Astrocyte (in vitro differentiated cells and primary cell): ENCODE results near the gene ZNF221. TPM values are rescaled to one million over a fixed set of nuclear protein-coding genes. Genes with fewer than 3 reads are reported as not detected.

Source experiments
- DNase-seq: peaks from one replicate; pipeline ENCODE4 v3.0.0-alpha.2; 2010; ENCODE audit warnings: low read depth
- FAIRE-seq: peaks from 2 replicates; lab custom pipeline; 2011; peaks lifted over from hg19 to GRCh38; lab: Jason Lieb, UNC
- H2AFZ ChIP-seq: 2 replicates; pipeline ENCODE4 v1.6.0; 2012; ENCODE audit warnings: low read depth, low read length, inconsistent platforms
- H3K27ac ChIP-seq: 2 replicates; pipeline ENCODE4 v1.5.1; 2011; ENCODE audit warnings: low read depth, low read length, inconsistent platforms
- H3K27me3 ChIP-seq: 2 replicates; pipeline ENCODE4 v1.6.0; 2011; ENCODE audit warnings: low read length, inconsistent platforms; ENCODE audit not compliant: insufficient read depth
- H3K36me3 ChIP-seq: 2 replicates; pipeline ENCODE4 v1.5.1; 2011; ENCODE audit warnings: low read length, inconsistent platforms; ENCODE audit not compliant: insufficient read depth
- H3K4me1 ChIP-seq: 2 replicates; pipeline ENCODE4 v1.5.1; 2011; ENCODE audit warnings: low read length, inconsistent platforms; ENCODE audit not compliant: insufficient read depth
- H3K4me2 ChIP-seq: 2 replicates; pipeline ENCODE4 v1.6.0; 2012; ENCODE audit warnings: low read length, inconsistent platforms
- H3K4me3 ChIP-seq: 2 replicates; pipeline ENCODE4 v1.5.1; 2011; ENCODE audit warnings: low read depth, mild to moderate bottlenecking, low read length, inconsistent platforms; ENCODE audit not compliant: insufficient read depth
- H3K79me2 ChIP-seq: 2 replicates; pipeline ENCODE4 v1.6.0; 2012; ENCODE audit warnings: mild to moderate bottlenecking, low read length, inconsistent platforms; ENCODE audit not compliant: insufficient read depth
- H3K9ac ChIP-seq: 2 replicates; pipeline ENCODE4 v1.6.0; 2012; ENCODE audit warnings: mild to moderate bottlenecking, low read length, inconsistent platforms
- H3K9me3 ChIP-seq: 2 replicates; pipeline ENCODE4 v1.5.1; 2012; ENCODE audit warnings: low read depth, mild to moderate bottlenecking, low read length, inconsistent platforms; ENCODE audit not compliant: insufficient read depth
- H4K20me1 ChIP-seq: 2 replicates; pipeline ENCODE4 v1.6.0; 2012; ENCODE audit warnings: low read length, inconsistent platforms; ENCODE audit not compliant: insufficient read depth
- H3K27ac Mint-ChIP-seq: one replicate; pipeline ENCODE4 v1.8.0; 2021; ENCODE audit warnings: mild to moderate bottlenecking, mixed read lengths; ENCODE audit not compliant: unreplicated experiment
- H3K27me3 Mint-ChIP-seq: one replicate; pipeline ENCODE4 v1.8.0; 2021; ENCODE audit warnings: low read depth, mixed read lengths; ENCODE audit not compliant: unreplicated experiment
- H3K36me3 Mint-ChIP-seq: one replicate; pipeline ENCODE4 v1.8.0; 2021; ENCODE audit warnings: low read depth, mixed read lengths; ENCODE audit not compliant: unreplicated experiment
- H3K4me1 Mint-ChIP-seq: one replicate; pipeline ENCODE4 v1.8.0; 2021; ENCODE audit warnings: low read depth, mixed read lengths; ENCODE audit not compliant: unreplicated experiment
- H3K4me3 Mint-ChIP-seq: one replicate; pipeline ENCODE4 v1.8.0; 2021; ENCODE audit warnings: mild to moderate bottlenecking, moderate library complexity, mixed read lengths; ENCODE audit not compliant: unreplicated experiment
- H3K9me3 Mint-ChIP-seq: one replicate; pipeline ENCODE4 v1.8.0; 2021; ENCODE audit warnings: mild to moderate bottlenecking, mixed read lengths; ENCODE audit not compliant: unreplicated experiment
- EZH2 ChIP-seq: IDR thresholded peaks from 2 replicates; pipeline ENCODE4 v1.6.1; 2012; ENCODE audit warnings: mild to moderate bottlenecking, low read length, inconsistent platforms; ENCODE audit not compliant: insufficient read depth
- total RNA-seq: library from RNA; stranded (reverse); gene quantifications from 2 replicates; pipeline ENCODE4 v1.2.1, GENCODE V29; 2021
- TF ChIP-seq, protein P1 (sequence below): IDR thresholded peaks from 2 replicates; pipeline ENCODE4 v1.5.1; 2011; ENCODE audit warnings: low read depth, mild to moderate bottlenecking, inconsistent platforms, low read length, moderate library complexity; ENCODE audit not compliant: insufficient read depth

The ZNF221 gene
- total RNA-seq, 1 donor from 2014 or later: 6.6 TPM

DNA sequence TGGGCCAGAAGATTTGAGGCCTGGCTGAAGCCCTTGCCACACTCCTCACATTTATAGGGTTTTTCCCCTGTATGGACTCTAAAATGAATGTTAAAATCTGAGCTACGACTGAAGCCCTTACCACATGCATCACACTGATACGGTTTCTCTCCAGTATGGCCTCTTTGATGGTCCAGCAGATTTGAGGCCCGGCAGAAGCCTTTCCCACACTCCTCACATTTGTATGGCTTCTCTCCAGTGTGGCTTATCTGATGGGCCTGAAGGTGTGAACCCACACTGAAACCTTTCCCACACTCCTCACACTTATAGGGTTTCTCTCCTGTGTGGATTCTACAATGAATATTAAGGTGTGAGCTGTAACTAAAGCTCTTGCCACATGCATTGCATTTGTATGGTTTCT is 37.0 kb upstream of the ZNF221 start:
- TF ChIP-seq, protein P1, sequence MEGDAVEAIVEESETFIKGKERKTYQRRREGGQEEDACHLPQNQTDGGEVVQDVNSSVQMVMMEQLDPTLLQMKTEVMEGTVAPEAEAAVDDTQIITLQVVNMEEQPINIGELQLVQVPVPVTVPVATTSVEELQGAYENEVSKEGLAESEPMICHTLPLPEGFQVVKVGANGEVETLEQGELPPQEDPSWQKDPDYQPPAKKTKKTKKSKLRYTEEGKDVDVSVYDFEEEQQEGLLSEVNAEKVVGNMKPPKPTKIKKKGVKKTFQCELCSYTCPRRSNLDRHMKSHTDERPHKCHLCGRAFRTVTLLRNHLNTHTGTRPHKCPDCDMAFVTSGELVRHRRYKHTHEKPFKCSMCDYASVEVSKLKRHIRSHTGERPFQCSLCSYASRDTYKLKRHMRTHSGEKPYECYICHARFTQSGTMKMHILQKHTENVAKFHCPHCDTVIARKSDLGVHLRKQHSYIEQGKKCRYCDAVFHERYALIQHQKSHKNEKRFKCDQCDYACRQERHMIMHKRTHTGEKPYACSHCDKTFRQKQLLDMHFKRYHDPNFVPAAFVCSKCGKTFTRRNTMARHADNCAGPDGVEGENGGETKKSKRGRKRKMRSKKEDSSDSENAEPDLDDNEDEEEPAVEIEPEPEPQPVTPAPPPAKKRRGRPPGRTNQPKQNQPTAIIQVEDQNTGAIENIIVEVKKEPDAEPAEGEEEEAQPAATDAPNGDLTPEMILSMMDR: no peak
- TF ChIP-seq EZH2: no peak
- Histone ChIP-seq H4K20me1 (no peaks in the 10 kb centered on the region), H3K36me3 (peaks cover 61% of the 10 kb centered on the region), H2AFZ (no peak overlapping the region), H3K9me3 (peaks cover 38% of the 10 kb centered on the region), H3K4me3 (no peak overlapping the region), H3K79me2 (no peaks in the 10 kb centered on the region), H3K4me2 (no peak overlapping the region), H3K9ac (no peak overlapping the region), H3K27me3 (no peaks in the 10 kb centered on the region), H3K4me1 (no peaks in the 10 kb centered on the region), H3K27ac (no peak overlapping the region)
- peaks cover 64% of the 10 kb centered on the region for H3K36me3 Mint-ChIP-seq
- H3K4me3 Mint-ChIP-seq: no peak overlapping the region
- H3K4me1 Mint-ChIP-seq: no peaks in the 10 kb centered on the region
- no peak for FAIRE-seq
- H3K9me3 Mint-ChIP-seq: peaks cover 41% of the 10 kb centered on the region
- no peak for DNase-seq
- no peak overlapping the region for H3K27ac Mint-ChIP-seq
- H3K27me3 Mint-ChIP-seq: no peaks in the 10 kb centered on the region

DNA sequence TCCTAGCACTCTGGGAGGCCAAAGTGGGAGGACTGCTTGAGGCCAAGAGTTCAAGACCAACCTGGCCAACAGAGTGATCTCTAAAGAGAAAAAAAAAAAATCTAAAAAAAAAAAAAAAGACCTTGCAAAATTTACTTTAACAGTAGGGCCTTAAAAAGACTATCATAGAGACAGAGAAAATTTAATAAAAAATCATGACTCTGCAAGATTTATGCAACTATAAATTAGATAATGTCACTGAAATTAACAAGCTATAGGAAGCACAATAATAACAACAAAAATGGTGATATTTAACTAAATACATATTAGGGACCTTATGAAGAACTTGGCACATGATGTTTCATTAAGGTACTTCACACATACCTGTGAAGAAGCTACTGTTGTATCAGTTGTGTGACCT is 27.2 kb upstream of the ZNF221 start:
- TF ChIP-seq, protein P1: no peak
- no peak for TF ChIP-seq EZH2
- Mint-ChIP-seq H3K27ac (no peak overlapping the region), H3K4me3 (no peak overlapping the region), H3K4me1 (no peaks in the 10 kb centered on the region), H3K36me3 (peaks cover 51% of the 10 kb centered on the region), H3K9me3 (no peaks in the 10 kb centered on the region), H3K27me3 (no peaks in the 10 kb centered on the region)
- no peak for FAIRE-seq
- H3K4me3 ChIP-seq: no peak overlapping the region
- peaks cover 4% of the 10 kb centered on the region for H3K9me3 ChIP-seq
- peaks cover 47% of the 10 kb centered on the region for H3K36me3 ChIP-seq
- H3K27me3 ChIP-seq: no peaks in the 10 kb centered on the region
- H3K9ac ChIP-seq: no peak overlapping the region
- H3K79me2 ChIP-seq: no peaks in the 10 kb centered on the region
- no peaks in the 10 kb centered on the region for H3K4me1 ChIP-seq
- no peak overlapping the region for H2AFZ ChIP-seq
- no peaks in the 10 kb centered on the region for H4K20me1 ChIP-seq
- no peak overlapping the region for H3K4me2 ChIP-seq
- DNase-seq: no peak
- no peak overlapping the region for H3K27ac ChIP-seq

DNA sequence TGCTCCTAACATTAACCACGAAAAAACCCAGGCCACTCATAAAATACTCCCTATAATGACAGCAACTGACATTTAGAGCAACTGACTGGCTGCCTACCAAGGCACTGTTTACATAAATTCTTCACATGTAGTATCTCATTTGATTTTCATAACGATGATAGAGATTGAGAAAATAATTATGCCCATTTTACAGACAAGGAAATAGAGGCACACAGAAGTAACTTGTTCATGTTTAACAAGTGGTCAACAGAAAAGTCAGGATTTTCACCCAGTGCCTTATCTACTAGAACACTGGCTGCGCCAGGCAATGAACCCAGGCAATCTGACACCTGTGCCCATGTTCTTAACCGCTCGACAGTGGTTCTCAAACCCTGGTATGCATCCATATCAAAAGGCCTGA is 22.2 kb upstream of the ZNF221 start:
- Histone ChIP-seq H3K9ac (no peak overlapping the region), H3K36me3 (peaks cover 47% of the 10 kb centered on the region), H3K9me3 (no peaks in the 10 kb centered on the region), H3K4me2 (no peak overlapping the region), H2AFZ (no peak overlapping the region), H3K27ac (no peak overlapping the region), H3K4me1 (no peaks in the 10 kb centered on the region), H4K20me1 (no peaks in the 10 kb centered on the region), H3K27me3 (no peaks in the 10 kb centered on the region), H3K4me3 (no peak overlapping the region), H3K79me2 (peaks cover 11% of the 10 kb centered on the region)
- Mint-ChIP-seq H3K27me3 (no peaks in the 10 kb centered on the region), H3K9me3 (no peaks in the 10 kb centered on the region), H3K4me3 (no peak overlapping the region), H3K4me1 (no peaks in the 10 kb centered on the region), H3K36me3 (peaks cover 44% of the 10 kb centered on the region), H3K27ac (no peak overlapping the region)
- FAIRE-seq: no peak
- DNase-seq: no peak
- no peak for TF ChIP-seq EZH2
- TF ChIP-seq, protein P1: no peak
